Tibial artery (tissue), 4 donors: ENCODE measurements around the gene CCL13.

ENCODE experiments used
- DNase-seq, 2 donors: peaks; one replicate each; pipeline ENCODE4 v3.0.0-alpha.2; 2019
- H3K27ac ChIP-seq, 2 donors: fragments of 200-600 bp; sonication (generic) in 1 of 2; 1 replicate in 1 of 2; 2 replicates in 1 of 2; pipeline ENCODE4 v1.5.1; 2018 to 2019; ENCODE audit warnings: mild to moderate bottlenecking in 1 of 2
- H3K27me3 ChIP-seq, 2 donors: fragments of 200-600 bp; sonication (generic) in 1 of 2; one replicate each; pipeline versions ENCODE4 v1.5.1 to v1.6.0; 2016 to 2019
- H3K36me3 ChIP-seq, 3 donors: fragments of 200-600 bp; sonication (generic) in 2 of 3; one replicate each; pipeline ENCODE4 v1.5.1; 2016 to 2019; ENCODE audit warnings: mild to moderate bottlenecking in 2 of 3
- H3K4me1 ChIP-seq, 4 donors: fragments of 200-600 bp; sonication (generic) in 2 of 4; 1 replicate in 3 of 4; 2 replicates in 1 of 4; pipeline ENCODE4 v1.5.1; 2016 to 2019
- H3K4me3 ChIP-seq, 2 donors: fragments of 200-600 bp; sonication (generic) in 1 of 2; 1 replicate in 1 of 2; 2 replicates in 1 of 2; pipeline ENCODE4 v1.5.1; 2018 to 2019; ENCODE audit warnings: mild to moderate bottlenecking in 2 of 2
- H3K9me3 ChIP-seq, 3 donors: fragments of 200-600 bp; sonication (generic) in 1 of 3; one replicate each; pipeline ENCODE4 v1.5.1; 2016 to 2019
- CTCF ChIP-seq, 2 experiments: fragments of 200-600 bp in 1 of 2; fragments of 450-650 bp in 1 of 2; IDR thresholded peaks; one replicate each; pipeline ENCODE4 v1.5.1; 2017 to 2019; ENCODE audit warnings: antibody characterized with exemption in 2 of 2, mild to moderate bottlenecking in 1 of 2, moderate library complexity in 1 of 2
- intact Hi-C: fragments of 100-400 bp; cut with DNase I; formaldehyde crosslinking; loops from one replicate; pipeline ENCODE4 v1.15.0; 2023; ENCODE audit warnings: low total_unique reads

The CCL13 gene

GRCh38 chr17:34363183-34363661 lies 6.9 kb downstream of the CCL13 start, which contains the start of gene CCL1:
CCL1 (minus strand) TSS chr17:34363233; CDS start chr17:34363161, 72 bp downstream.
- Histone ChIP-seq H3K27ac (no peak within 1 kb of the TSS), H3K27me3 (peaks cover 0 to 16% of the 10 kb centered on the region in 2 donors), H3K4me3 (no peak within 1 kb of the TSS), H3K9me3 (no peaks in the 10 kb centered on the region), H3K36me3 (no peaks in the 10 kb centered on the region), H3K4me1 (peaks cover 0 to 4% (median 0%) of the 10 kb centered on the region in 4 donors)
- no peak for TF ChIP-seq CTCF (IDR thresholded peaks at IDR 0.05)
- DNase-seq = no peak
- intact Hi-C loops = no loop called here

GRCh38 chr17:34364751-34365150 lies 8.5 kb downstream of the CCL13 start:
- Histone ChIP-seq H3K27me3 (peaks cover 0 to 16% of the 10 kb centered on the region in 2 donors), H3K4me3 (no peak overlapping the region), H3K4me1 (peaks cover 0 to 4% (median 0%) of the 10 kb centered on the region in 4 donors), H3K9me3 (no peaks in the 10 kb centered on the region), H3K27ac (no peak overlapping the region), H3K36me3 (no peaks in the 10 kb centered on the region)
- intact Hi-C loops = no loop called here
- TF ChIP-seq CTCF (IDR thresholded peaks at IDR 0.05) = no peak
- no peak for DNase-seq

GRCh38 chr17:34365340-34365739 lies 9.1 kb downstream of the CCL13 start:
- H3K4me3 ChIP-seq = no peak overlapping the region
- peaks cover 0 to 16% of the 10 kb centered on the region in 2 donors for H3K27me3 ChIP-seq
- no peak overlapping the region for H3K27ac ChIP-seq
- H3K4me1 ChIP-seq = peaks cover 0 to 4% (median 0%) of the 10 kb centered on the region in 4 donors
- H3K9me3 ChIP-seq = no peaks in the 10 kb centered on the region
- intact Hi-C loops = no loop called here
- no peak for DNase-seq
- TF ChIP-seq CTCF (IDR thresholded peaks at IDR 0.05) = no peak
- H3K36me3 ChIP-seq = no peaks in the 10 kb centered on the region

- Histone ChIP-seq H3K9me3 (no peaks in the 10 kb centered on the region), H3K27me3 (peaks cover 0 to 16% of the 10 kb centered on the region in 2 donors), H3K27ac (no peak overlapping the region), H3K4me3 (no peak overlapping the region), H3K4me1 (peaks cover 0 to 4% (median 0%) of the 10 kb centered on the region in 4 donors), H3K36me3 (no peaks in the 10 kb centered on the region)
- intact Hi-C loops = no loop called here
- no peak for TF ChIP-seq CTCF (IDR thresholded peaks at IDR 0.05)
- DNase-seq = no peak
Observed at GRCh38 chr17:34366010-34366409, 9.7 kb downstream of the CCL13 start.

GRCh38 chr17:34366529-34367107 lies 10.3 kb downstream of the CCL13 start:
- Histone ChIP-seq H3K27ac (no peak overlapping the region), H3K9me3 (no peaks in the 10 kb centered on the region), H3K4me1 (no peaks in the 10 kb centered on the region), H3K4me3 (no peak overlapping the region), H3K36me3 (no peaks in the 10 kb centered on the region), H3K27me3 (peaks cover 0 to 16% of the 10 kb centered on the region in 2 donors)
- no peak for DNase-seq
- intact Hi-C loops = no loop called here
- no peak for TF ChIP-seq CTCF (IDR thresholded peaks at IDR 0.05)
